HG03103 (cell line): Measurements from ENCODE around the gene LAMA3.

ENCODE experiments used
- ATAC-seq: cut with Tn5 transposase; IDR thresholded peaks from one replicate; pipeline ENCODE4 v1.9.1; 2021; ENCODE audit warnings: low read depth; ENCODE audit not compliant: unreplicated experiment

Gene LAMA3

GRCh38 chr18:23814991-23815614 is 125.8 kb downstream of the LAMA3 start:
- ATAC-seq = no peak

DNA sequence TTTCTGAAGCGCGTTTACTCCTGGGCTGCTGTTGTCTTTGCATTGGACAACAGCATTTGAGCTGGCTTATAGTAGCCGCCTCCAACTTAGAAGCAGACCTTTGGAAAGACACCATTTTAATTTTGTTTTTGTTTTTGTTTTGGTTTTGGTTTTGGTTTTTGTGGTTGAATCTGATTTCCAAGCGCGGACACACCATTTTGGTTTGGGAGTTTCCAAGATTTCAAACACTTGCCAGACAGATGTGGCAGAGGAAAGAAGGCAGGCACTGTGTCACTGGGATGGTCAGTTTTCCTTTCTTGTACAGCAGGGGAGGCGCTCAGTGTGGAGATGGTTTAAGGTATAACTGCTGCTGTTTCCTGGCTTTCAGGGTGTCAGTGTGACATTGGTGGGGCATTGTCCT is 126.8 kb downstream of the LAMA3 start:
- ATAC-seq = no peak

GRCh38 chr18:23816740-23817139 is 127.5 kb downstream of the LAMA3 start:
- ATAC-seq = no peak

DNA sequence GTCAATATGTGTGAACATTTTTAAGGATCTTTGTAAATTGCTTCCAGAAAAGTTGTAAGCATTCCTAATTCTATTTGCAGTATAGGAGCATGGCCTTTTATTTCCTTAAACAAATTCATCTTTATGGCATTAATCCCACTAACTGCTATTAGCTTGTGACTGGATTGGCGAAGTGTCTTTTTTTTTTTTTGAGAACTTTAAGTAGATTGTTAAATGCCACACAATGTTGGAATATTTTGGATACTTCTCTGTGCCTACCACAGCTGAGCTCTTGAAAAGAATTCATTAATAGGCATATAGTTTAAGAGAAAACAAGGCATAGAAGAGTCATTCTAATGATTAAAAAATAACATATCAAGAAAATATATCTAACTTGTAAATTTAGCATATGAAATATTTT is 129.7 kb downstream of the LAMA3 start:
- ATAC-seq = no peak

DNA sequence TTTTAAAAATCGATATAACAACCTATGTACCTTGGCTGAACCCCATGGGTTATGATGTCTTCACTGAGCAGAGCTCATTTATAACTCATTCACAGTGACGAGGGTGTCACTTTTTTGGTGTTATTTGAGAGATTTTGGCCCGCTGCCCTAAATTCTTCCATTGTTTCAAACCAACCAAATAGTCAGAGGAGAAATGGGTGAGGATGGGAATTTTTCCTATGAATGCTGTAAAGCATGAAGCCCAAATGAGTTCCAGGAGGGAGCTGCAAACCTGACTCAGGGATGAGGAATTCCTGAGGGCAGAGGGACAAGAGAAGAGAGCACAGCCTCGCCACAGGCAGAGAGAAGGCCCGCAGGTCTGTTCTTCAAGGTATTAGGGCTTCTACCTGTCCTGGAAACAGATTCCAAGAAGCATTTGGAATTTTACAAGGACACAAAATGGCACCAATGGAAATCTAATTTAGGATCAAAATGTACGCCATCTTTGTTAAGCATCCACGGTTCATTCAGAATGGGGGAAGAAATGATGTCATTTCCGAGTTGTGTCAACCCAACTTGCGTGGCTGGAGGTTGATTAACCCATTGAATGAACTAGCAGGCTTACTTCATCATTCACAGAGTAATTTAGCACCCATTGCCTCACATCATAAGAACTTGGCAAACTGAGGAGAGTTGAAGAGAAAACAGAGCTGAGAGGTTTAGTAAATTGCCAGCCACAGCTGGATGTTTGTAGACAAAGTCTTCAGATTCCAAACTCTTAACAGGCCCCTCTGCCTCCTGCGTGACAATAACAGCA is 133.5 kb downstream of the LAMA3 start:
- ATAC-seq = no peak

- no peak for ATAC-seq
Measured at GRCh38 chr18:23824240-23824639, 135.0 kb downstream of the LAMA3 start.

DNA sequence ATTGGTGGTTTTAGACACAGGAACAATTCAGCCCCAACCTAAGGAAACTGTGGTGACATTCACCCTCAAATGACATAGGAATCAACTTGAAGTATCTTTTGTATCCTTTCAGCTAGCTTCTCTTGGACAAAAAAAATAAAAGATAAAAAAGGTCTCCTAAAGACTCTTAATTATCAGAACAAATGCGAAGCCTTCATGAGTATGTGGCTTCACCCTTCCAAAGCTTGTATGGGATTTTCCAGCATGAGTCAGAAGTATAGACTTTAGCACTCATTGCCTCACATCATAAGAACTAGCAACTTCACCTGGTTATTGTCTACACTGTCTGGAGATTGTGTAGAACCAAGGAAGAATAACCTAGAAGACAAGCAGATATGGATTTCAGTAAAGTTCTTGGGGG is 135.4 kb downstream of the LAMA3 start:
- no peak for ATAC-seq

DNA sequence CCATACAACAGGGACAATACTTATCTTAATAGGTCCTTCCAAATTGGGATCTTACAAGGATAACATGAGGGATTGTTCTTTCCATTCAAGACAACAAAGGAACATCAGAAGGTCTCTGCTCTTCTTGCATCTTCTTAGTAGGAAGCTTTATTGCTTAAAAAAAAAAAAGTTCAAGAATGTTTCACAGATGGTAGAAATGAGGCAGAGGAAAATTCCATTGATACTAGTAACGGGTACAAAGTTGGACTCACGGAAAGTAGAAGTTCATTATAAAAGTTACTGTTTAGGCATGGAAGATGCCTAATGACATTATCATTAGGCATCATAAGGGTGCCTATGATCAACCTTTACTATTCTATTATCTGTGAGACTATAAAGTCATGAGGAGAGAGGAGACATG is 136.2 kb downstream of the LAMA3 start:
- ATAC-seq = no peak

DNA sequence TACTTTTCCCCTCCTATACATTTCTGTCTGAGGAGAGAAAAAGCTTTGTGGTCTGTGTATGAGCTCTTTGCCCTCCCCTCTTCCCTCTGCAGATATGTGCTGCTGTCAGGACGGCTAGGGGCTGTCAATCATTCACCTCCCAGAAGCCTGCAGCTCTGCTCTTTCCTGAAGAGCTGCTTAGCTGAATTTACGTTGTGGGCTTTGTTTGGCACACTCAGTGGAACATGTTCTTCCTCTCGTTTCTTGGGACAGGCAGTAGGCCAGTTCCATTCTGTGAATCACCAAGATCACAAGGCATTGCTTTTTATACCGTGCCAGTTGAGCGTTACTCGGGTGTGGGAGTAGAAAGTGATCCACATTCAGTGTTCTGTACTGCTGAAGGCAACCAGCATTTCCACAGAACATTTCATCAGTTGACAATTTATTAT is 136.7 kb downstream of the LAMA3 start:
- ATAC-seq = no peak

DNA sequence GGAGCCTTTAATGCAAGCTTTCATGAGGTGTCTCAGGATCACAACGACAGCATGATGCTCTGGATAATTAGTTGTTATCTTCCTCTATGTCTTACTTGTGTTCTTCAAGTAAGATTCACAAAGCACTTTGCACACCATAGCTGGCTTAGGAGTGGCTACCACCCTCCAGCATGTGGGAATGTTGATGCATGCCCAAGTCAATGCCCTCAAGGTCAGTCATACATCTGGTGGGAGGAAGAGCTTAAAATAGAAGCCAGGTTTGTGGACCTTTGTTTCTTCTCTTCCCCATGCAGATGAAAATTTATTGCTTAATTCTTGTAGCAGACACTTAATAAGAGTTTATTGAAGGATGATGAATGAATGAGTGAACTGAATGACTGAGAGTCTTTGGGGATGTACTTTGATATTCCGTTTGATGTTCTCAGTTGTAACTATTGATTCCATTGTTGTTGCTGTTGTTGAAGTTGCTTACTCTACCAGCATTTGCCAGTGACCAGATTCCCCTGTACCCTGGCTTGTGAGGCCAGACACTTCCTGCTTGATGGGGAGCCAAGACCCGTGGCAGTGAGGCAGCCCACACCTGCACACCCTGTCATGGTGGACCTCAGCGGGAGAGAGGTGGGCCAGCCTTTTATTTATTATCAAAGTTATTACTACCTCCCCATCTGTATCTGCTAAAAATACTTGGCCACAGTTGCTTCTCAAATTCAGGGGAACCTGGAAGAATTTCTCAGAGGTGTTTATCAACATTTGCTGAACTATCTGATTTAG is 137.8 kb downstream of the LAMA3 start:
- ATAC-seq = no peak

DNA sequence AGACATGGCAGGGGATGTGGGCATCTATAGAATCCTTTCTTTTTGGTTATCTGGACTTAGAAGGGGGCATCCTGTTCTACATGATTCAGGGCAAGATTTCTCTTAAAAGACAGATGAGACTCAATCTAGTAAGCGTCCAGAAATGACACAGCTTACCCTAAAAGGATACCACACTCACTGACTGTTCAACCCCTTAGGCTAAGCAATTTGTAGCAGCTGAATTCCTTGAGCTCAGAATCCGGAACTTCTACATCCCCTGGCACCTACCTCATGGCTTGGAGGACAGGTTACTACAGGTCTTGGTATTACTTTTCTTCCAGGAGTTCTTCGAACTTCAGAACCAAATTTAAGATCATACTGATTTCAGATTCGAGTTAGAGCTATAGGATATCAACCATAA is 138.4 kb downstream of the LAMA3 start:
- ATAC-seq = no peak

DNA sequence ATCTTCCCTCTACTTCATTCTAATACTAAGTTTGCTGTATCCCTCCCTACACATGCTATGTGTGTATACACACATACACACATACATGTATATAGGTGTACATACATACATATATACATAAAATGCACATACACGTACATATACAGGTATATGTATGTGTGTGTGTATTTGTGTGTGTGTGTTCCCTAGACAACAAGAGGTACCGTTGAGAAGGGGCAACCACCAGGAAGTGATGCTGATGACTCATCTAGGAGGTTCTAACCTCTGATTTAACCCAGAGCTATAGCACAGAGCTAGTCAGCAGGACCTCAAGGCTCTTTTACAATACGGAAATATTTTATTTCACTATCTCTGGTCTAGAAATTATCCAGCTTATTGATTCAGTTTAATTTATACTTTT is 139.2 kb downstream of the LAMA3 start:
- ATAC-seq = peak; percentile 93

DNA sequence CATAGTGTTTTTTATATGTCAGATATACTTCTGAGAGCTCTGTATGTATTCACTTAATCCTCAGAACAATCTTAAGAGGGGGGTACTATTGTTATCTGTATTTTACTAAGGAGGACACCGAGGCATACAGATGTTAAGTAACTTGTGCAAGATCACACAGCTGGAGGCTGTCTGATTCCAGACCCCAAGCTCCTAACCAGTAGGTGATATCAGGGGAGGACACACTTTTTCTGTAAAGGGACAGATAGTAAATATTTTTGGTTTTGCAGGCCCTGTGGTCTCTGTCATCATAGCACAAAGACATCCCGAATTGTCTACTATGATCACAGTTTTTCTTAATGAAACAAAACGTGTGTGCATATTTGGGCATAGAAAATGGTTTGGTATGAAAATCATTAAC is 143.7 kb downstream of the LAMA3 start:
- ATAC-seq = no peak

- no peak for ATAC-seq
Measured at GRCh38 chr18:23833714-23834113, 144.5 kb downstream of the LAMA3 start.

DNA sequence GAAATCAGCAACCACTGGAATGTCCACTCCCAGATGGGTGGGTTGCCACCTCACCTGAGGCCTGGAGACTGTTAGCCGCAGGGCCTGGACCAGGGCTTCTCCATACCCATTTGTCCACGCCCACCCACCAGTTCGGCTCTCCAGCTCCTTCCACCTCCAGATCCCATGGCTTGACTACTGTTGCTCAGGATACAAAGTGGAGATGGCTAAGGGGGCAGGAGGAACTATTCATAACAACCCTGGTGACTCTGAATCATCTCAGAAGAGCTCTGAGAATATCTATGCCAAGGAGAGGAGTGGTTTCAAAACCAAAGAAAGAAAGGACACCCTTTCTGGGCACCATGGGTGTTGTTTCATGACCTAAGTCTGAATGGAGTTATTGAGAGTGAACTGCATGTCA is 145.8 kb downstream of the LAMA3 start:
- no peak for ATAC-seq

- no peak for ATAC-seq
Measured at GRCh38 chr18:23835506-23835905, 146.3 kb downstream of the LAMA3 start.

DNA sequence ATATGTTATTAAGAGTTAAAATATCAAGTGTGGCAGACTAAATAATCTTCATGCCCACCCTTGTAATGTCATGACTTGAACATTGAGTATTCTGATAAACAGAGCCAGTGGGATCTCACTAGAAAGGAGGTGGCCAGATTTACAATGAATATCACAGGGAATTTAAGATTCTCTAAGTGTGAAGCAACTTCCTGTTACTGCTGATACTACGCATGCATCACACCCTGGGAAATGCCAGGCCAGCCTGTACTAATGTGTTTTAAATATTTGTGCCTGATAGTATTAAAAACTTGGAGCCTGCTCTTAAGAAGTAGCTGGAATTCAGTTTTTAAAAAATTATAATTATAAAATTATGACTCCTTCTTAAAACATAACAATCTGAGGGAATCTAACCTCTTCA is 148.3 kb downstream of the LAMA3 start:
- ATAC-seq = no peak

DNA sequence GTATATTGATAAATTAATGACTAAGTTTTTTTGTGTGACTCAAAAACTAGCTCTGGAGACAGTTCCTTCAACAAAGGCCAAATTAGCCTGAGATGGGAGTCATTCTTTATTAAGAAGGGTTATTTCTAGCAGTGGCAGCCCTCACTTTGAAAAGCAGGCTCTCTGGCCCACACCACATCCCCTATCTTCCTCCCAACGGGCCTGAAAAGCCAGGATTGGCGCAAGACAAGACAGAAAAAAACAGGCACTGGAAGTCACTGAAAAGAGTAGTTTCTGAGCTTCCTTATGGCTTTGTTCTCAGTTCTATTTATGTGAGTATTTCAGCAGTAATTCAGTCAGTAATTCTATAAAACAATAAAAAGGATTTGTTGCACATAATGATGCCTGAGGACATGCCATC is 149.0 kb downstream of the LAMA3 start:
- ATAC-seq = no peak

GRCh38 chr18:23838801-23839366 is 149.6 kb downstream of the LAMA3 start:
- no peak for ATAC-seq

DNA sequence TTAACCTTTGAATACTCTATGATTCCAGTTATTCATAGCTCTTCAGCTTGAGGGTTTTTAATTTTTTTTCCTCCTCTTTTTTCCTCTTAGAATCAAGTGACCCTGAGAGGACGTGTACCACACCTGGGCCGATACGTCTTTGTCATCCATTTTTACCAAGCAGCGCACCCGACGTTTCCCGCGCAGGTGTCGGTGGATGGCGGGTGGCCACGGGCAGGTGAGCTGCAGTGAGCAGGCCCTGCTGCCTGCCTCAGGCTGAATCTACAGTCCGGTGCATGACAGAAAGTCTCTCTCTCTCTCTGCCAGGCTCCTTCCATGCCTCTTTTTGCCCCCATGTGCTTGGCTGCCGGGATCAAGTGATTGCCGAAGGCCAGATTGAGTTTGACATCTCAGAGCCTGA is 153.1 kb downstream of the LAMA3 start:
- no peak for ATAC-seq

- ATAC-seq = no peak
Measured at GRCh38 chr18:23844991-23845680, 155.9 kb downstream of the LAMA3 start.
